PC-3 (cell line): ENCODE measurements around the gene CNN1. TPM values are rescaled to one million over a fixed set of nuclear protein-coding genes. Genes with fewer than 3 reads are reported as not detected.

Experiments
- ATAC-seq: fragments of 200-7000 bp; cut with Tn5 transposase; 2 replicates; pipeline ENCODE4 v1.9.1; 2020; ENCODE audit warnings: mild to moderate bottlenecking, moderate library complexity
- BruUV-seq: library from RNA; stranded (reverse); fragments of 400-500 nt; replicated peaks from 2 replicates; lab custom pipeline; 2021; lab: Mats Ljungman, UMichigan
- CTCF ChIA-PET: fragments of 300-600 bp; sonication (Branson Sonifier 250); formaldehyde crosslinking; loops from one replicate; lab custom pipeline; 2022; ENCODE audit warnings: antibody characterized with exemption; lab: Charles Lee
- POLR2A ChIA-PET: fragments of 300-600 bp; sonication (Branson Sonifier 250); formaldehyde crosslinking; loops from one replicate; lab custom pipeline; 2022; ENCODE audit warnings: antibody characterized with exemption; ENCODE audit not compliant: unreplicated experiment; lab: Charles Lee
- DNase-seq: peaks from one replicate; pipeline ENCODE4 v3.0.0-alpha.2; 2015
- H2AFZ ChIP-seq: fragments of 300-600 bp; sonication (generic); 2 replicates; pipeline ENCODE4 v1.6.0; 2016; ENCODE audit warnings: antibody characterized with exemption, low read length
- H3F3A ChIP-seq: fragments of 300-600 bp; sonication (generic); one replicate; pipeline ENCODE4 v1.6.0; 2017; ENCODE audit warnings: antibody characterized with exemption, low read length, control low read depth, mild to moderate bottlenecking; ENCODE audit not compliant: unreplicated experiment
- H3K27ac ChIP-seq: fragments of 300-600 bp; sonication (generic); 2 replicates; pipeline ENCODE4 v1.5.1; 2016; ENCODE audit warnings: mild to moderate bottlenecking, low read length
- H3K27me3 ChIP-seq: fragments of 300-600 bp; sonication (generic); 2 replicates; pipeline ENCODE4 v1.6.1; 2016; ENCODE audit warnings: low read length, mixed read lengths
- H3K36me3 ChIP-seq: fragments of 300-600 bp; sonication (generic); 2 replicates; pipeline ENCODE4 v1.6.1; 2016; ENCODE audit warnings: low read depth, mixed run types, low read length, mixed read lengths
- H3K4me1 ChIP-seq: fragments of 300-600 bp; sonication (generic); 2 replicates; pipeline ENCODE4 v1.5.1; 2016; ENCODE audit warnings: low read length; ENCODE audit not compliant: insufficient read depth
- H3K4me2 ChIP-seq: fragments of 300-600 bp; sonication (generic); 2 replicates; pipeline ENCODE4 v1.6.0; 2016; ENCODE audit warnings: low read length
- H3K4me3 ChIP-seq: fragments of 300-600 bp; sonication (generic); 2 replicates; pipeline ENCODE4 v1.5.1; 2016; ENCODE audit warnings: mild to moderate bottlenecking, low read length, mixed read lengths
- H3K79me2 ChIP-seq: fragments of 300-600 bp; sonication (generic); 2 replicates; pipeline ENCODE4 v1.6.1; 2017; ENCODE audit warnings: low read length, mixed read lengths
- H3K9ac ChIP-seq: fragments of 300-600 bp; sonication (generic); 2 replicates; pipeline ENCODE4 v1.6.0; 2016; ENCODE audit warnings: mild to moderate bottlenecking, low read length
- H3K9me2 ChIP-seq: fragments of 300-600 bp; sonication (generic); replicated peaks from 2 replicates; pipeline ENCODE4 v1.6.1; 2016; ENCODE audit warnings: mixed run types, low read length, mixed read lengths
- H3K9me3 ChIP-seq: fragments of 300-600 bp; sonication (generic); 2 replicates; pipeline ENCODE4 v1.6.1; 2016; ENCODE audit warnings: low read length, mixed read lengths
- H4K20me1 ChIP-seq: fragments of 300-600 bp; sonication (generic); 2 replicates; pipeline ENCODE4 v1.6.1; 2016; ENCODE audit warnings: low read length, mixed read lengths
- EZH2 ChIP-seq: fragments of 300-600 bp; sonication (generic); IDR thresholded peaks from one replicate; pipeline ENCODE4 v1.6.1; 2017; ENCODE audit warnings: antibody characterized with exemption, mild to moderate bottlenecking, low read length; ENCODE audit not compliant: unreplicated experiment
- EZH2phosphoT487 ChIP-seq: fragments of 300-600 bp; sonication (generic); IDR thresholded peaks from 2 replicates; pipeline ENCODE4 v1.6.1; 2018; ENCODE audit warnings: mild to moderate bottlenecking, antibody characterized with exemption, low read length, borderline replicate concordance
- intact Hi-C: fragments of 100-400 bp; cut with micrococcal nuclease; formaldehyde crosslinking; loops from 2 replicates; pipeline ENCODE4 v1.9.0; 2023
- total RNA-seq: library from RNA; depleted of rRNA; stranded (reverse); fragments of >200 nt; gene quantifications from 2 replicates; pipeline ENCODE4 v1.2.3, GENCODE V29; 2014
- TF ChIP-seq, protein P1 (sequence below): fragments of 300-600 bp; sonication (generic); conservative IDR thresholded peaks from 2 replicates; pipeline ENCODE4 v1.5.1; 2017; ENCODE audit warnings: antibody characterized with exemption, low read depth, mild to moderate bottlenecking, low read length

The CNN1 gene
- total RNA-seq, 1 experiment from 2014 or later = 0.77 TPM

DNA sequence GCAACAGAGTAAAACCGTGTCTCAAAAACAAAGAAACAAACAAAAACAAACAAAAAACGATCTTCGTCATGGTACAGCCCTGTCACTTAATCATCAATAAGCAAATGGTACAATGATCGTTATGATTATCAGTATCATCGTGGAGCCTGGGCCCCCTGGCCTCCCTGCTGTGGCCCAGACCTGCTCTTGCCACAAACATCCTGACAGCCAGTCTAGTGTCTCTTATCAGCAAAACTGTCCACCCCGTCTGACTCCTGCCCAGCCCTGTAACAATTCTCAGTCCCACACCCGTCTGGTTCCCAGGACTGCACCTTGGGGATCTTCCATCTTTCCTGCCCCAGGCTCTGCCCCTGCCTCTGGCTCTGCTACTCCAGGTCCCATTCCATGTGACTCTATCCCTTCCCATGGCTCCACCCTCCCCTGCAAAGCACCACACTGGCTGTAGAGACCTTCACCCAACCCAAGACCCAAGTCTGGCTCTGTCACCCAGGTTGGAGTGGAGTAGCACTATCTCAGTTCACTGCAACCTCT, 38.7 kb upstream of the CNN1 start:
- H3K9me3 ChIP-seq = no peaks in the 10 kb centered on the region
- no peaks in the 10 kb centered on the region for H3K36me3 ChIP-seq
- peaks cover 4% of the 10 kb centered on the region; the same call in 1 of the 2 replicates for H3K79me2 ChIP-seq
- peaks cover 7% of the 10 kb centered on the region for H3K4me1 ChIP-seq
- no TSS peak for BruUV-seq
- H3K9me2 ChIP-seq = no peaks in the 10 kb centered on the region
- no peak overlapping the region for H3K27ac ChIP-seq
- no peaks in the 10 kb centered on the region for H3F3A ChIP-seq
- H3K4me3 ChIP-seq = no peak overlapping the region
- TF ChIP-seq, protein P1, sequence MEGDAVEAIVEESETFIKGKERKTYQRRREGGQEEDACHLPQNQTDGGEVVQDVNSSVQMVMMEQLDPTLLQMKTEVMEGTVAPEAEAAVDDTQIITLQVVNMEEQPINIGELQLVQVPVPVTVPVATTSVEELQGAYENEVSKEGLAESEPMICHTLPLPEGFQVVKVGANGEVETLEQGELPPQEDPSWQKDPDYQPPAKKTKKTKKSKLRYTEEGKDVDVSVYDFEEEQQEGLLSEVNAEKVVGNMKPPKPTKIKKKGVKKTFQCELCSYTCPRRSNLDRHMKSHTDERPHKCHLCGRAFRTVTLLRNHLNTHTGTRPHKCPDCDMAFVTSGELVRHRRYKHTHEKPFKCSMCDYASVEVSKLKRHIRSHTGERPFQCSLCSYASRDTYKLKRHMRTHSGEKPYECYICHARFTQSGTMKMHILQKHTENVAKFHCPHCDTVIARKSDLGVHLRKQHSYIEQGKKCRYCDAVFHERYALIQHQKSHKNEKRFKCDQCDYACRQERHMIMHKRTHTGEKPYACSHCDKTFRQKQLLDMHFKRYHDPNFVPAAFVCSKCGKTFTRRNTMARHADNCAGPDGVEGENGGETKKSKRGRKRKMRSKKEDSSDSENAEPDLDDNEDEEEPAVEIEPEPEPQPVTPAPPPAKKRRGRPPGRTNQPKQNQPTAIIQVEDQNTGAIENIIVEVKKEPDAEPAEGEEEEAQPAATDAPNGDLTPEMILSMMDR = no peak
- TF ChIP-seq EZH2 (no peak), EZH2phosphoT487 (no peak)
- no peak overlapping the region for H3K9ac ChIP-seq
- ChIA-PET POLR2A (no interaction called here), CTCF (interaction anchor here (0.5 kb wide), 1 partner anchor 14 kb away, joined by 4 read pairs; no protein-coding TSS in a partner anchor)
- ATAC-seq = no peak
- intact Hi-C loops = loop anchor here (5.0 kb wide), 1 partner anchor 87 kb away; no protein-coding TSS in a partner anchor
- no peaks in the 10 kb centered on the region for H4K20me1 ChIP-seq
- H2AFZ ChIP-seq = no peak overlapping the region
- no peaks in the 10 kb centered on the region for H3K27me3 ChIP-seq
- no peak overlapping the region for H3K4me2 ChIP-seq
- no peak for DNase-seq

DNA sequence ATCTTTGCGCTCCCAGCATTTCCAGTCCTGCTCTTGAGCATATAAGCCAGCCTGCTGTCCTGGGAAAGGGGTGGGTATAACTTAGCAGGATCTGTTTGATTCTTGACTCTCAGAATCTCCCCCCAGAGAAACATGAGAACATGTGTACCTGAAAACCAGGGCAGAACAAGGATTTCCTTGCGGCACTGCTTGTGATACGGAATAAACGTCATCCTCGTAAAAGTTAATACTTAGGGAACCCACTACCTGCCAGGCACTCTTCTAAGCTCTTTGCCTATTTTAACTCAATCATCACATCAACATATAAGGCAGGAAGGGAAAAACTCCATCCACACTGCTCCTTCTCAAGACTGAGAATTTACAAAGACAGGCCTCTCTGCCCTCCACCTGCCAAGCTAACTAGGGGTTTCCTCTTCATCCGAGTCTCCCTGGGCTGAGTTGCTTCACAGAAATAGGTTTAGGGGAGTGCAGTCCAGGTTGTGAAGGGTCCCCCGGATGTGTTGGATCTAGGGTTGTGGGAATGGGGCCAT, 34.1 kb upstream of the CNN1 start:
- Histone ChIP-seq H3K9ac (peak overlapping the region; percentile 52), H3K36me3 (no peaks in the 10 kb centered on the region), H3K9me2 (no peaks in the 10 kb centered on the region), H3K27ac (peak overlapping the region; percentile 10; the same call in 1 of the 2 replicates), H3K79me2 (peaks cover 4% of the 10 kb centered on the region; the same call in 1 of the 2 replicates), H3F3A (no peaks in the 10 kb centered on the region), H3K4me1 (peaks cover 15% of the 10 kb centered on the region), H4K20me1 (no peaks in the 10 kb centered on the region), H3K4me2 (peak overlapping the region; percentile 98), H3K9me3 (no peaks in the 10 kb centered on the region), H3K4me3 (peak overlapping the region; percentile 84), H2AFZ (peak overlapping the region; percentile 72), H3K27me3 (no peaks in the 10 kb centered on the region)
- intact Hi-C loops = loop anchor here (1.0 to 2.0 kb wide), 3 partner anchors 24 to 69 kb away; partner anchors contain the start of genes ECSIT, ELOF1, ODAD3 and PRKCSH
- no peak for TF ChIP-seq EZH2
- no peak for TF ChIP-seq EZH2phosphoT487
- ChIA-PET POLR2A (no interaction called here), CTCF (no interaction called here)
- ATAC-seq (peak; percentile 1), DNase-seq (peak; percentile 36)
- TSS peak; percentile 52 for BruUV-seq

DNA sequence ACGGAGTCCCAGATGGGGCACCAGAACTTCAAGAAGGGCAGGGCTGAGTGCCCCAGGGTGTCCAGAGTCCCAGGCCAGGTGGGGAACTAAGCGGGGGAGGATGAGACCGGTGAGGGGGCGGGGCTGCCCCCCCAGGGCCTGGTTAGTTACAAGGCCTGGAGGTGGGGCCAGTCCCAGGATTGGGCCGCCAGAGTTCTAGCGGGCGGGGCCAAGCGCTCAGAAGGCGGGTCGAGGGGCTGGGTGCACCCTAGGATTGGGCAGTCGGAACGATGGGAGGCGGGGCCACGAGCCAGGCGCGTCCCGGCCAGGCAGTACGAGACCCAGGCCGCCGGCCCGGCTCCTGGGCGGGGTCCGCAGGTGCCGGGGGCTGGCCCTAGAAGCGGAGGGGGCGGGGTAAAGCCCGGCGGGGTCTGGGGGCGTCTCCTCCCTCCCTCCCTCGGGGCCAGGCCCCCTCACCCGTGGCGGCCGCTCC, 33.6 kb upstream of the CNN1 start:
- Histone ChIP-seq H3K9me2 (no peaks in the 10 kb centered on the region), H3K27me3 (no peaks in the 10 kb centered on the region), H2AFZ (peak overlapping the region; percentile 72), H3K4me2 (peak overlapping the region; percentile 98), H3K9ac (peak overlapping the region; percentile 80), H3K4me1 (peaks cover 15% of the 10 kb centered on the region), H3K27ac (peak overlapping the region; percentile 65), H4K20me1 (no peaks in the 10 kb centered on the region), H3K9me3 (no peaks in the 10 kb centered on the region), H3F3A (no peaks in the 10 kb centered on the region), H3K79me2 (peaks cover 4% of the 10 kb centered on the region; the same call in 1 of the 2 replicates), H3K4me3 (peak overlapping the region; percentile 84), H3K36me3 (no peaks in the 10 kb centered on the region)
- TF ChIP-seq EZH2 (no peak), EZH2phosphoT487 (no peak)
- TF ChIP-seq, protein P1 = no peak
- ATAC-seq (peak; percentile 96), DNase-seq (peak; percentile 99)
- POLR2A ChIA-PET = interaction anchor here (0.6 kb wide), 2 partner anchors 80 to 159 kb away, joined by 5 to 8 read pairs; partner anchors contain the start of gene TMEM205
- intact Hi-C loops = loop anchor here (1.0 to 2.0 kb wide), 3 partner anchors 24 to 70 kb away; partner anchors contain the start of genes ECSIT, ELOF1, ODAD3 and PRKCSH
- BruUV-seq = no TSS peak
- CTCF ChIA-PET = no interaction called here
